Stimulated activated CD4-positive, alpha-beta T cell treated with anti-CD3 and anti-CD28 coated beads, Interleukin-15, amount 100 ng/mL, for 48 hours (primary cell): ENCODE results near the gene TMEM8B.
"Not testable (repeated sequence)": the region's sequence is repeated elsewhere in the genome, so short reads cannot be mapped to it uniquely, and the experiment has no call there.

ENCODE experiments used
- DNase-seq, 2 donors: peaks; one replicate each; pipeline ENCODE4 v3.0.0-alpha.2; 2020; ENCODE audit warnings: low read depth in 2 of 2

Gene TMEM8B

DNA sequence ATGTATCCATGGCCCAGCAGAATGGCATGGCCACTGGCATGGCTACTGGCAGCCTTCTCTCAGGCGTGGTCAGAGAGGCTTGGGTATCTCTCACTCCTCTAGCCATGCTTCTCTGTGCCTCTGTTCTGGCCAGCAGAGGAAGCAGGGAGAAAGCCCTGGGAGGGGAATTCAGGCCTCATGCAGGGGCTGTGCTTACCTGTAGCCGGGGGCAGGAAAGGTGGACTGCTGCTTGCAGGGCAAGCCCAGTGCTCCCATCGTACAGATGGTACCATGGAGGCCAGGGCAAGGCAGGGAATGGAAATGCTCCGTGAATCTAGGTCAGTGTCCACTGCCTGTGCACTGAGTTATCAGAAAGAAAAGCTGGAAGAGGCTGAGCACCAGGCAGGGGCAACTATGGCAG is 38.5 kb downstream of the TMEM8B start:
- no peak for DNase-seq

DNA sequence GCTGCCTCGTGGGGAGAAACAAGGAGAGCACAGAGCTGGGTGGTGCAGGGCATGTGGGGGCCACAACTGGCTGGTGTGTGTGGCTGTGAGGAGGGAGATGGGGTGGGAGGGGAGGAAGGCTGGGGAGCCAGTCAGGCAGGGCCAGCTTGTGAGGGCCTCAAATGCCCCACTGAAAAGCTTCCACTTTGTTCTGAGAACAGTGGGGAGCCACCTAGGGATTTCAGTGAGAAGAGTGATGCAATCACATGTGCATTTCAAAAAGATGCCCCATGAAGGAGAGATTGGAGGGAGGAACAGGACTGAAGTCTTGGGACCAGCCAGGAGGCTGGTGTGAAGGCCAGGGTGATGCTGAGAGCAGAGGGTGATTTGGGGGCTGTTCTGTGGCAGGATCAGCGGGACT is 39.9 kb downstream of the TMEM8B start:
- no peak for DNase-seq

DNA sequence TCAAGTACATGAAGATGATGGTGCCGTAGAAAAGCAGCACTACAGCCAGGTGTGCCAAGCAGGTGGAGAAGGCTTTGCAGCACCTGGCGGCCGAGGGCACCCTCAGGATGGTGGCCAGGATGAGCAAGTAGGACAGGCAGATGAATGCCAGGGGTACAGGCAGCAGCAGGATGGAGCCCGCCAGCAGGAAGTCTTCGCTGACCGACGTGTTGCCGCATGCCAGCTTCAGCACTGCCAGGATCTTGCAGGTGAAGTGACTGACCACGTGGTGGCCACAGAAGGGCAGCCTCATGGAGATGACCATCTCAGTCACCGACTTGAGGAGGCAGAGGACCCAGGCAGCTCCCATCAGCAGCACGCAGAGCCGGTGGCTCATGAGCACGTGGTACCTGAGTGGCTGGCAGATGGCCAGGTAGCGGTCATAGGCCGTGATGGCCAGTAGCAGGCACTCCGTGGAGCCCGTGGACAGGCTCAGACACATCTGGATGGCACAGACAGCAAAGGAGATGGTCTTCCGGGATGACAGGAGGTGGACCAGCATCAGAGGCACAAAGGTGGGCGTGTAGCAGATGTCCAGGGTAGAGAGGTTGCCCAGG is 40.7 kb downstream of the TMEM8B start:
- no peak for DNase-seq

DNA sequence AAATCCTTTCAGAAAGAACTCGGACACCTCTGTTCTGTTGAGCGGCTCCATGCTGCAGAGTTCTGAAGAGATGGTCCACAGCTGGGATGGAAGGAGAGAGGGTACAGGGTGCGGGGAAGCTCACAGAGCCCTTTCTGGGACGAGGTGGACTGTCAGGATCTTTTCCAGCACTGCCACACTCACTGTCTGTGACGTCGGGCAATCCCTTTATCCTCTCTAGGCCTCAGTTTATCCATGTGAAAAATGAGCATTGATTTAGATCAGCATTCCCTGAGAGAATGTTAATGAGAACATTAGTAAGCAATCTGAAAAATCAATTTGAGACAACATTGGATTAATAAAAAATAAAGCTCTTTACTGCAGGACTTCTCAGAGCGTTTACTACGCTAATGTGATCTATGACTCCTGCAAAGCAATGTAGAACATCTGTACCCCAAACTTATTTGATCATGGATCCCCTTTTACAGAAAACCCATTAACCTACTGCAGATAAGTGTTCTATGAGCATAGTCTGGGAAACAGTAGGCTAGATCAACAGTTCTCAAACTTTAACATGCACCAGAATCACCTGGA is 41.4 kb downstream of the TMEM8B start, which contains the start of gene OR13J1:
Gene OR13J1 (minus strand): TSS at position 51 of the 573 bp plus-strand sequence. CDS start 0 bp downstream, at position 51.
- DNase-seq, result no peak

DNA sequence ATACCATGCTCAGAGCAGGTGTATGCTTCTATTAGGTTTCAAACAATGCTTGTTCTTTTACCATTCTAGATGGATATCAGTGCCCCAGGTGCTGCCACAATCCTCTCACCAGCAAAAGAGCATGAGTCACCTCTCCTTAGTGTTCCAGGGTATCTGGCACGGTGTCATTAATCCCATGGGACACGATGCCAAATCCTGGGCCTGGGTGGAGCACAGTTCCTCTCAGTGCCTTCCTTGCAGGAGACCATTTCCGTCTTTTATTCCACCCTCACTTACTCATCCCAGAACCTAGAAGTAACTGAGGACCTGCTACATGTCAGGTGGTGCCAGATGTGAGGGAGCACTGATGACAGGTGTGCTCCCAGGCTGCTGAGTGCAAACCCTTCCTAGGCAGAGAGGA is 42.5 kb downstream of the TMEM8B start:
- DNase-seq, result no peak

DNA sequence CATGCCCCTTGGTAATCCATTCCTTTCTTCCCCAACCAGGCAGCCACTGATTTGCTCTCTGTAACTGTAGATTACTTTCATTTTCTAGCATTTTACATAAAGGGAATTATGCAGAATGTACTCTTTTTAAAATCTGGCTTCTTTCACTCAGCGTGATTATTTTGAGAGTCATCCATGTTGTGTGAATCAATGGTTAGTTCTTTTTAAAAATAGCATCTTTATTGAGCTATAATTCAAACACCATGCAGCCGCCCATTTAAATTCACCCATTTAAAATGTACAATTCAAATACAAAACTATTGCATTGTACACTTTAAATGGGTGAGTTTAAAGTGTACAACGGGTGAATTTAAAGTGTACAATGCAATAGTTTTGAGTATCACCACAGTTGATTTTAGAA is 43.5 kb downstream of the TMEM8B start:
- DNase-seq, result no peak

DNA sequence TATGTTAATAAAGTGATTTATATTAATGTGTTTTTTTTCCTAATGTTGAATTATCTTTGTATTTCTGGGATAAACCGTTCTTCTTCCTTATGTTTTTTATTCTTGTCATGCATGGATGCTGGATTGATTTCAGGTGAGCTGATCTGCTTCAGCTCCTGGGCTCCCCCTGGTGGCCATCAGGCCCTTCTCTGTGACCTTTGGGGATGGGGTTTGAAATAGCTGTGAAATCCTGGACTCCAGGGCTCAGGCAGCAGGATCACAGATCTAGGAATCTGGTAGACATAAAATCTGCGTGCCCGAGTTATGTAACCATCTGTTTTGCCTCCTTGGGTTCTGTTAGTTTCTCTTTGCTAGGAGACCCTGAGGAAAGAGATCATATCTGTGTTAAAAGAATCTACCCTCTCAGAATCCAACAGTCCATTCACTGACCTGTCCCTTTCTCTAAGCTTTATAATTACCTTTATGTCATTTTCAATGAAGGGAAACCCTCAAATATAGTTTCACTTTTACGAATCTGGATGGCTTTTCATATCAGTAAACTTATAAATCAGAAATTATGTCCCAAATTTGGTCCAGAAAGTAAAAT is 53.3 kb downstream of the TMEM8B start:
- peak; percentile 59 to 66 for DNase-seq

DNA sequence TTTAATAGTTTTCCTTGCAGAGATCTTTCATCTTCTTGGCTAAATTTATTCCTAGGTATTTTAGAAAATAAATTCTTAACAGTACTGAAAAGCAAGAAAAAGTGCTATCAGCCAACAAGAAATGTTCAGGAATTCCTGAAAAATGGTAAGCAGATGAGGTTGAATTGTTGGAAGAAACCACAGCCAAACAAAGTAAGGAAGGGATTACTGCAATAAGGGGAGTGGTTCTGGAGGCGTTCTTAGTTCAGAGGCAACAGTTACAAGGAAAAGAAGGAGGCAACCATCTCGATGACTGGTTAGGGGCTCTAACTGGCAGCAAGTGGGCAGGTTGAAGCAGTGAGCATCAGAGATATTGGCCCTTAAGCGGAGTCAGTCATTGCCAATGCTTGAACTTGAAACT is 54.0 kb downstream of the TMEM8B start:
- DNase-seq, result no peak

DNA sequence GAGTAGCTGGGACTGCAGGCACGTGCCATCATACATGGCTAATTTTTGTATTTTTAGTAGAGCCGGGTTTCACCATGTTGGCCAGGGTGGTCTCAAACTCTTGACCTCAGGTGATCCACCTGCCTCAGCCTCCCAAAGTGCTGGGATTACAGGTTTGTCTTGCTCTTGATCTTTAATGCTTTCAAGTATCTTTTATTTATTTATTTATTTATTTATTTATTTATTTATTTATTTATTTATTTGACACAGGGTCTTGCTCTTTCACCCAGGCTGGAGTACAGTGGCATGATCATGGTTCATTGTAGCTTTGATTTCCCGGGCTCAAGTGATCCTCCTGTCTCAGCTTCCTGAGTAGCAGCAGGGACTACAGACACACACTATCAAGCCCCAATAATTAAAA is 55.9 kb downstream of the TMEM8B start:
- not testable (repeated sequence) for DNase-seq

DNA sequence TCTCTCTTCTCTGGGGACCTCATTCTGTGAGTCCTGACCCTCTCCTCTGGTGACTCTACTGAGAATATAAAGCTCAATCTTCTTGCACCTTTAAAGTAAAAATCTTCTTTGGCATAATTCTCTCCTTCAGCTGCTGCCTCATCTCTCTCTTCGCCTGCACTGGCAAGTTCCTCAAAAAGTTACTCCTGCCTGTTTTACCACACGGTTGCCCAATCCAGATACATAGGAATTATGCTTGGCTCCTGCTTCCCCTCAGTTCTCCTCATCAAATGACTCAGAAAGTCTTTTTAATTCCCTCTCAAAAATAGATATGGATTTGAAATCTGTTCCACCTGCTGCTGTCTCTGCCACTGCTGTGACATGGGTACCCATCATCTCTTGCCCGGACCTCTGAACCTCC is 62.6 kb downstream of the TMEM8B start:
- no peak for DNase-seq

DNA sequence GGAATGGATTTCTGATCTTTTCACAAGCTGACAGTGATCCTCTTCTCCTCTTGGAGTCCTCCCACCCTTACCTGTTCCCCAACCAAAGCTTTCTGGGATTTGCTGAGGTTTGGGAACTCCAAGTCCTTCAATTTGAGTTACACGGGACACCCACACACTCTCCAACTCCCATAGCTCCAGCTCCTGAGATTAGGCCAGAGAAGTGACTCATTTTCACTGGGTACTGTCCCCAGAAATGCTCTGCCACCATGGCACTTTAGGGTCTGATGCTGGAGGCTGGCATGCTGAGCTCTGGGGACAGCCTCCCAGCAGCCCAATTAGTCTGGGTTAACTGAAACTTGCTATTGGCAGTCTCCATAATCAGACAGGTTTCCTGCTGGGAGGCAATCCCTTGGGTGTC is 63.0 kb downstream of the TMEM8B start:
- no peak for DNase-seq

DNA sequence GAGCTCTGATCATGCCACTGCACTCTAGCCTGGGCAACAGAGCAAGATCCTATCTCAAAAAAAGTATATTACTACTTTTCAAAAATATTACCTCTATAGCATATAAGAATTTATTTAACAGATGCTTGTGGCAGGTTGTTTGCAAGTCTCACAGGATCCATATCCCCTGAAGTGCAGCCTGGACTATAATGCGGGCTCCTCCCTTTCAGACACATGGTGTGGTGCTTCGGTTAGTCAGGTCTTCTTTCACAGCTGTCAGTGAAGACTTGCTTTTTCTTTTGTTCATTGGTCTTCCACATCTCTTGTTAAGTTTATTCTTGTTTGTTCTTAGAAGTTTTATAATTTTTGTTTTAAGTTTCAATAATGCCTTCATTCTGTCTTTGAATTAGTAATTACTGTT is 67.5 kb downstream of the TMEM8B start:
- no peak for DNase-seq

DNA sequence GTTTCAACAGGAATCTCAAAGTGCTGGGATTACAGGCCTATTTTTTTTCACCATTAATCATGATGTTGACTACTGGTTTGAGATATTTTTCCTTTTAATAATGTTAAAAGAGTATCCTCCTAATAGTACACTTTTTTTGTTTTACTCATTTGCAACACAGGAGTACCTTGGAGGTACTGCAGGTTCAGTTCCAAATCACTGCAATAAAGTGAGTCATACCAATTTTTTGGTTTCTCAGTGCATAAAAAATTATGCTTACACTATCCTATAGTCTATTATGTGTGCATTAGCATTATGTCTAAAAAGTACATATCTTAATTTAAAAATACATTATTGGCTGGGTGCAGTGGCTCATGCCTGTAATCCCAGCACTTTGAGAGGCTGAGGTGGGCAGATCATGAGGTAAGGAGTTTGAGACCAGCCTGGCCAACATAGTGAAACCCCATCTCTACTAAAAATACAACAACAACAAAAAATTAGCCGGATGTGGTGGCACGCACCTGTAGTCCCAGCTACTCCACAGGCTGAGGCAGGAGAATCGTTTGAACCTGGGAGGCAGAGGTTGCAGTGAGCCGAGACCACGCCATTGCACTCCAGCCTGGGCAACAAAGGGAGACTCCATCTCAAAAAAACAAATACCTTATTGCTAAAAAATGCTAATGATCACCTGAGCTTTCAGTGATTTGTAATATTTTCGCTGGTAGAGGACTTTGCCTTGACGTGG is 68.5 kb downstream of the TMEM8B start:
- not testable (repeated sequence) for DNase-seq

DNA sequence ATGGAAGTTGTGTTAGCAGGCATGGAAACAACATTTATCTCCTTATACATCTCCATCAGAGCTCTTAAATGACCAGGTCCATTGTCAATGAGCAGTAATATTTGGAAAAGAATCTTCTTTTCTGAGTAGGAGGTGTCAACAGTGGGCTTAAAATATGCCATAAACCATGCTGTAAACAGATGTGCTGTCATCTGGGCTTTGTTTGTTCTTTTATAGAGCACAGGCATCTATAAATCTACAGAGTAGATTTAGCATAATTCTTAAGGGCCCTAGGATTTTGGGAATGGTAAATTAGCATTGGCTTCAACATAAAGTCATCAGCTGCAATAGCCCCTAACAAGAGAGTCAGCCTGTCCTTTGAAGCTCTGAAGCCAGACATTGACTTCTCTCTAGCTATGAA is 69.3 kb downstream of the TMEM8B start:
- DNase-seq, result no peak

DNA sequence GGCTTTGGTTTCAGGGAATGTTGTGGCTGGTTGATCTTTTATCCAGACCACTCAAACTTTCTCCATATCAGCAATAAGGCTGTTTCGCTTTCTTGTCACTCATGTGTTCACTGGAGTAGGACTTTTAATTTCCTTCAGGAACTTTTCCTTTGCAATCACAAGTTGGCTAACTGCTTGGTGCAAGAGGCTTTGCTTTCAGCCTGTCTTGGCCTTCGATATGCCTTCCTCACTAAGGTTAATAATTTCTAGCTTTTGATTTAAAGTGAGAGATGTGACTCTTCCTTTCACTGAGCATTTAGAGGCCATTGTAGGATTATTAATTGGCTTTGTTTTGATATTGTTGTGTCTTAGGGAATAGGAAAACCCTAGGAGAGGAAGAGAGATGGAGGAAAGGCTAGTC is 70.0 kb downstream of the TMEM8B start:
- DNase-seq, result no peak

DNA sequence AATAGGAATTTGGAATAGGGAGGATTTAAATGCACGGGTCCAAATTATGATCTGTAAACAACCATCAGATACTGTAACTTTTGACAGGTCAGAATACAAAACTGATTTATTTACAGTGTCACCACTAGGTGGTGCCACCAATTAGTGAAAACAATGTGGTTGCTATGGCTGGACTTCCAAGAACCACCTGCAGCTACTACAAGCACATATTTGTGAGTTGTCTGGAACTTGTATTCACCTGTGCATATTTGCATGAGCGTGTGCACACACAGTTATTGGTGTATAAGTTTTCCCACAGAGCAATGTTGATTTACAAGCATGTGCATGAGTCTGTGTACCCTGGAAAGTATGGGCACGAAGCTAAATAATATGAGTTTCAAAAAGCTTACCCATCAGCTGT is 74.0 kb downstream of the TMEM8B start:
- no peak for DNase-seq

DNA sequence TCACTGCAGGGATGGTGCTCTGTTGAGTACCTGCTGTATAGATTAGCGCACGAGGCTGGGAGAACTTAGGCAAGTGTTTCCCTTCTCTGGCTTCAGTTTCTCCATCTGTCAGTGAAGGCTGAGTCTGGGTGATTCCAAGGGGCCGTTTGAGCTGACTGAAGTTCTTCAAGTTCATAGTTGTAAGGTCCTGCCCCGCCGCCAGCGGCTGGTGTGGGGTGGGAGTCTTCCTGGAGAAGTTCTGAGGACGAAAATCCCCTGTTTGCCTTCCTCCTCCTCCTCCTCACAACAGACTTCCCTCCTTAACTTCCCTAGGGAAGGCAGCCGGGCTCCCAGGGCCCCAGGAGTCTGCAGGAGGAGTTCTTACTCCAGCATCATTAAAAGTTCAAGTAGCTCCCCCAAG is 75.3 kb downstream of the TMEM8B start:
- no peak for DNase-seq

DNA sequence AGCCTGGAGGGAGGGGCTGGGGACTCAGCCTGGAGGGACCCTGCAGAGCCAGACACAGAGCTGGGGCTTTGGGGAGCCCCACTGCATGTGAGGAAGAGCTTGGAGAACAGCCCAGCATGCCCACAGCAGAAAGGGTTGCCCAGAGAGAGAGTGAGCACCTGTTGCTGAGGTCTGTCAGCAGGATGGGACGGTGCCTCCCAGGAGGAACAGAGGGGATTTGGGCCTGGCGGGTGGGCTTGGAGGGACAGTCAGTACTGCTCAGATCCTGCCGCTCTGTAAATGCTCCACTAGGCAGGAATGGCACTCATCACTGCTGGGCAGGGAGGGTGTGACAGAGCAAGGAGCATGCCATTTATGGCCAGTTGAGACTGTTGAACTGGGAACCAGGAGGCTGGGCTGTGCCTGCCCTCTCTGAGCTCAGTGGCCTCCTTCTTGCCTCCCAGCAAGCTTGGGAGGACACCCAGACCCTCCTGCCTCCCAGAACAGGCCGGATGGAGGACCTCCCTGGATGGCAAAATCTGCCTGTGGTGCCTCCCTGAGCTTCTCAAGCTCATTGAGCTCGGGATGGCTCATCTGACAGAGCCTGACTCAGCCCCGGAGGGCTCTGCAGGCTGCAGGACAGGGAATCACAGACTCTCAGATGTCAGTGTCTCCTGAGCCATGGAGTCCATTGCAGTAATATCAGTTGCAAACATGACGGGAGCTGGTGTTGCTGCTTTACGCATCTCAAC is 76.2 kb downstream of the TMEM8B start:
- DNase-seq, result no peak

DNA sequence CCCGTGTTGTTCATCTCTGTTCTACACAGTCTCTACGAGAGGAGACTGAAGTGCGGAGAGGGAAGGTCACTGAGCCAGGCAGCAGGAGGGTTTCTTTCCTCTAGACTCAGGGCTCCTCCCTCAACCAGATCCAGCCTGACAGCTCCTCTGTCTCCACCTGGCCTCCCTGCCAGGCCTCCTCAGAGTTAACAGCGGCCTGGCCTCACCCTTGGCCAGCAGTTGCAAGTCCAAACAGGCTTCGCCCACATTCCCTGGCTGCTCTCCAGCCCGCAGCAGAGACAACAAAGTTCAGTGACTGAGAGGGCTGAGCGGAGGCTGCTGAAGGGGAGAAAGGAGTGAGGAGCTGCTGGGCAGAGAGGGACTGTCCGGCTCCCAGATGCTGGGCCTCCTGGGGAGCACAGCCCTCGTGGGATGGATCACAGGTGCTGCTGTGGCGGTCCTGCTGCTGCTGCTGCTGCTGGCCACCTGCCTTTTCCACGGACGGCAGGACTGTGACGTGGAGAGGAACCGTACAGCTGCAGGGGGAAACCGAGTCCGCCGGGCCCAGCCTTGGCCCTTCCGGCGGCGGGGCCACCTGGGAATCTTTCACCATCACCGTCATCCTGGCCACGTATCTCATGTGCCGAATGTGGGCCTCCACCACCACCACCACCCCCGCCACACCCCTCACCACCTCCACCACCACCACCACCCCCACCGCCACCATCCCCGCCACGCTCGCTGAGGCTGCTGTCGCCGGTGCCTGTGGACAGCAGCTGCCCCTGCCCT is 77.1 kb downstream of the TMEM8B start, which contains the start of gene HRCT1:
Gene HRCT1 (plus strand): TSS at position 291 of the 768 bp plus-strand sequence. CDS start 86 bp downstream, at position 377.
- no peak for DNase-seq

DNA sequence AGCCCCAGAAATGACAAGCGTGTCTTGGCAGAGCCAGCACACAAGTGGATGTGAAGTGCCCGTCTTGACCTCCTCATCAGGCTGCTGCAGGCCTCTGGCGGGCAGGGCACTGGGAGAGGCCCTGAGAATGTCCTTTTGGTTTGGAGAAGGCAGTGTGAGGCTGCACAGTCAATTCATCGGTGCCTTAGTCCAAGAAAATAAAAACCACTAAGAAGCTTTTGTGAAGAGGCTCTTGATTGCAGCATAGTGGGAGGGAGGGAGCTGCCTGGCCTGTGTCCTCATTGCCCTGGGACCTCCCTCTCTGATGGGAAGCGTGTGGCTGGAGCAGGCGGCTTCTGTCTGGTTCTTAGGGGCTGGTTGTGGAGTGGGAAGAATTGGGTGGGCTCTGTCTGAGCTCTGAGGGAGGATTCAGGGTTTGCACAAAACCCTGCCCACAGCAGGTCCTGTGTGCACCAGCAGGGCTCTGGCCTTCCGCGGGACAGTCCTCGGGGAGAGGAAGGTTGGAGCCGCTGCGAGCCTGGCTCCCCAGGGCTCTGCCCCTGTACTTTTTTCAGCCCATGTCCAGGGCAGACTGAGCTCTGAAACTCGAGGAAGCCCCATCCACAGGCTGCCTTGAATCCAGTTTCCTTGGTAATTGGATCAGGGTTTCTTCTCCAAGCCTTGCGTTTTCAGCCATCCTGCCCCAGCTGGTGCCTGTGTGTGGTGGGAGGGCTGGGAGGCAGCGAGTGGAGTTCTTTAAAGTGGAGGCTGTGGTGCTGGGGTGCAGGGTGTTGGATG is 78.1 kb downstream of the TMEM8B start:
- DNase-seq, result no peak
